CD14-positive monocyte (primary cell): ENCODE data around the gene RUNDC3A. TPM values are rescaled to one million over a fixed set of nuclear protein-coding genes. Genes with fewer than 3 reads are reported as not detected.

Experiments
- DNase-seq, 3 donors: peaks; one replicate each; pipeline ENCODE4 v3.0.0-alpha.2; 2011 to 2022
- H2AFZ ChIP-seq: 2 replicates; pipeline ENCODE4 v1.6.0; 2012; ENCODE audit warnings: mild to moderate bottlenecking, low read depth, low read length, inconsistent platforms; ENCODE audit not compliant: insufficient read depth, poor library complexity, severe bottlenecking
- H3K27ac ChIP-seq, 2 donors: 1 replicate in 1 of 2; 2 replicates in 1 of 2; pipeline ENCODE4 v1.5.1; 2012 to 2013; ENCODE audit warnings: low read length in 2 of 2, control low read depth in 1 of 2, inconsistent platforms in 1 of 2, low read depth in 1 of 2, mild to moderate bottlenecking in 1 of 2
- H3K27me3 ChIP-seq, 2 donors: one replicate each; pipeline versions ENCODE4 v1.6.0 to v1.6.1; 2011 to 2013; ENCODE audit warnings: low read length in 2 of 2; ENCODE audit not compliant: control insufficient read depth in 2 of 2, insufficient read depth in 2 of 2
- H3K36me3 ChIP-seq, 2 donors: replicated peaks in 1 of 2; 1 replicate in 1 of 2; 2 replicates in 1 of 2; pipeline versions ENCODE4 v1.5.1 to v1.6.1; 2012 to 2013; ENCODE audit warnings: low read length in 2 of 2, control low read depth in 1 of 2, inconsistent platforms in 1 of 2, mild to moderate bottlenecking in 1 of 2; ENCODE audit not compliant: insufficient read depth in 2 of 2, control insufficient read depth in 1 of 2
- H3K4me1 ChIP-seq, 2 donors: 1 replicate in 1 of 2; 2 replicates in 1 of 2; pipeline versions ENCODE4 v1.5.1 to v1.6.1; 2012 to 2013; ENCODE audit warnings: low read length in 2 of 2, control low read depth in 1 of 2, inconsistent platforms in 1 of 2, mild to moderate bottlenecking in 1 of 2, moderate library complexity in 1 of 2; ENCODE audit not compliant: insufficient read depth in 2 of 2, control insufficient read depth in 1 of 2
- H3K4me2 ChIP-seq: replicated peaks from 2 replicates; pipeline ENCODE3; 2012; ENCODE audit warnings: low read length, moderate library complexity, mild to moderate bottlenecking; ENCODE audit not compliant: poor library complexity, severe bottlenecking; ENCODE audit errors: extremely low read depth
- H3K4me3 ChIP-seq, 3 experiments: fragments of 200-600 bp in 1 of 3; sonication (generic) in 1 of 3; replicated peaks in 1 of 3; 1 replicate in 2 of 3; 2 replicates in 1 of 3; pipeline ENCODE4 v1.5.1; 2011 to 2013; ENCODE audit warnings: low read length in 3 of 3, mild to moderate bottlenecking in 3 of 3, control low read depth in 2 of 3, low read depth in 2 of 3, inconsistent platforms in 1 of 3, moderate library complexity in 1 of 3
- H3K79me2 ChIP-seq: 2 replicates; pipeline ENCODE4 v1.6.0; 2012; ENCODE audit warnings: mild to moderate bottlenecking, control low read depth, inconsistent platforms, low read length, moderate library complexity; ENCODE audit not compliant: insufficient read depth
- H3K9ac ChIP-seq: 2 replicates; pipeline ENCODE4 v1.6.0; 2017; ENCODE audit warnings: low read length, mild to moderate bottlenecking; ENCODE audit not compliant: insufficient read depth, poor library complexity, severe bottlenecking
- H3K9me3 ChIP-seq, 2 donors: replicated peaks in 1 of 2; 1 replicate in 1 of 2; 2 replicates in 1 of 2; pipeline versions ENCODE4 v1.5.1 to v1.6.1; 2012 to 2013; ENCODE audit warnings: low read length in 2 of 2, control low read depth in 1 of 2; ENCODE audit not compliant: control insufficient read depth in 1 of 2, insufficient read depth in 1 of 2
- H4K20me1 ChIP-seq: 2 replicates; pipeline ENCODE4 v1.6.0; 2012; ENCODE audit warnings: mild to moderate bottlenecking, low read length, control low read depth, moderate library complexity; ENCODE audit not compliant: insufficient read depth
- H3K27ac Mint-ChIP-seq, 7 donors: one replicate each; pipeline ENCODE4 v1.8.0; 2020; ENCODE audit warnings: mild to moderate bottlenecking in 7 of 7, mixed read lengths in 7 of 7, moderate library complexity in 6 of 7, inconsistent platforms in 2 of 7
- H3K27me3 Mint-ChIP-seq, 3 donors: one replicate each; pipeline ENCODE4 v1.8.0; 2021 to 2022; ENCODE audit warnings: low read depth in 3 of 3, mild to moderate bottlenecking in 3 of 3, mixed read lengths in 3 of 3, moderate library complexity in 3 of 3, inconsistent platforms in 1 of 3
- H3K36me3 Mint-ChIP-seq, 2 donors: one replicate each; pipeline ENCODE4 v1.8.0; 2020; ENCODE audit warnings: mixed read lengths in 2 of 2, inconsistent platforms in 1 of 2, mild to moderate bottlenecking in 1 of 2
- H3K4me1 Mint-ChIP-seq: one replicate; pipeline ENCODE4 v1.8.0; 2020; ENCODE audit warnings: mild to moderate bottlenecking, mixed read lengths
- H3K4me3 Mint-ChIP-seq, 2 donors: one replicate each; pipeline ENCODE4 v1.8.0; 2020; ENCODE audit warnings: mild to moderate bottlenecking in 2 of 2, mixed read lengths in 2 of 2, moderate library complexity in 1 of 2
- H3K9me3 Mint-ChIP-seq, 7 donors: one replicate each; pipeline ENCODE4 v1.8.0; 2020 to 2022; ENCODE audit warnings: mixed read lengths in 7 of 7, mild to moderate bottlenecking in 6 of 7, moderate library complexity in 6 of 7, inconsistent platforms in 2 of 7
- WGBS: methylation state at CpG from one replicate; pipeline ENCODE4 v1.1.5; 2013; ENCODE audit warnings: missing lambda C conversion rate; ENCODE audit not compliant: insufficient coverage; 5-methylcytosine and 5-hydroxymethylcytosine counted together
- intact Hi-C, 2 donors: fragments of 100-400 bp; cut with micrococcal nuclease; formaldehyde crosslinking; loops; one replicate each; pipeline versions ENCODE4 v1.15.0 to v1.15.1; 2023
- polyA plus RNA-seq, 3 donors: library from polyadenylated mRNA; depleted of rRNA in 1 of 3; unstranded in 2 of 3; stranded (reverse) in 1 of 3; fragments of 300-500 nt in 2 of 3; fragments of >200 nt in 1 of 3; fragmentation: Illumina TruSeq in 2 of 3; gene quantifications; 1 replicate in 2 of 3; 2 replicates in 1 of 3; pipeline ENCODE4 v1.2.3, GENCODE V29; 2012 to 2021
- TF ChIP-seq, protein P1 (sequence below): fragments of 200-600 bp; IDR thresholded peaks from one replicate; pipeline ENCODE4 v1.8.0; 2022; ENCODE audit warnings: antibody characterized with exemption, mild to moderate bottlenecking

Gene RUNDC3A
- polyA plus RNA-seq, 3 donors: 0.22 to 0.35 TPM; not detected in 1

DNA sequence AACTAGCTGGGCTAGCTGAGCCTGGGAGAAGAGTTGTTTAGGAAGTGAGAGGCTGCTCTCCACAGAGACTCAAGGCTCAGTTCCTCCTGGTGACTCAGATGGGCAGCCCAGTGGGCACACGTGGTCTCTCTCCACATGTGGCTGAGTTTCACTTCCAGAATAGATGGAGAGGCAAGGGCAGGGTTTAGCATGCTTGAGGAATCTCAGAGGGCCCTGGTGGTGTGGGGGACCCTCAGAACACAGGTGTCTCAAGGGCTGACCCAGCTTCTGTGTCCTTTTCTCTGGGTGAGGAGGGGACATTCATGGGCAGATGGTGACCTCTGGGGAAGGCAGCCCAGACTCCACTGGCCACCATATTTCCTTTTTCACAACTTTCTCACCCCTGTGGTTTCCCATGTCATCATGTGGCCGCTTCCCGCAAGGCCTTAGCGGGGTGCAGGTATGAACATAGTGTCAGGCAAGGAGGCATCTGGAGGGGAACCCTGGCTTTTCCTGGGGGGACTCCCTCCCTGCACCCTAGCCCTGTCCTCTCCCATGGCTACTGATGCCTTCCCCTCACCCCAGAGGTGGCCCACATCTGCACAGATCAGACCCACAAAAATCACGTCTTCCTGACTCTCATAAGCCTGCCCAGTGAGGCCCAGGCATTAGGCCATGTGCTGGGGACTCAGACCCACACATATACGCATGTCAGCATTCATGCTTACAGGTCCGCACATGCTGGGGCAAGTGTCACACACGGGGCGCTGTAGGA, 40.0 kb downstream of the RUNDC3A start:
- Histone ChIP-seq H3K27ac (peak overlapping the region; percentile 88 to 98), H4K20me1 (peaks cover 83% of the 10 kb centered on the region), H3K36me3 (peaks cover 45 to 48% of the 10 kb centered on the region in 2 donors), H2AFZ (no peak overlapping the region), H3K9me3 (no peaks in the 10 kb centered on the region), H3K4me1 (peaks cover 62 to 86% of the 10 kb centered on the region in 2 donors), H3K4me2 (peak overlapping the region; percentile 88), H3K79me2 (peaks cover 67% of the 10 kb centered on the region), H3K27me3 (no peaks in the 10 kb centered on the region), H3K9ac (peak overlapping the region; percentile 18), H3K4me3 (peak overlapping the region in 1 of 3 experiments; percentile 92)
- Mint-ChIP-seq H3K4me1 (peaks cover 73% of the 10 kb centered on the region), H3K27ac (peak overlapping the region; percentile 89 to 98 (median 93)), H3K27me3 (peaks cover 0 to 3% (median 2%) of the 10 kb centered on the region in 3 donors), H3K4me3 (peak overlapping the region; percentile 51 to 77), H3K9me3 (peaks cover 0 to 7% (median 0%) of the 10 kb centered on the region in 7 donors), H3K36me3 (peaks cover 53 to 57% of the 10 kb centered on the region in 2 donors)
- TF ChIP-seq, protein P1, sequence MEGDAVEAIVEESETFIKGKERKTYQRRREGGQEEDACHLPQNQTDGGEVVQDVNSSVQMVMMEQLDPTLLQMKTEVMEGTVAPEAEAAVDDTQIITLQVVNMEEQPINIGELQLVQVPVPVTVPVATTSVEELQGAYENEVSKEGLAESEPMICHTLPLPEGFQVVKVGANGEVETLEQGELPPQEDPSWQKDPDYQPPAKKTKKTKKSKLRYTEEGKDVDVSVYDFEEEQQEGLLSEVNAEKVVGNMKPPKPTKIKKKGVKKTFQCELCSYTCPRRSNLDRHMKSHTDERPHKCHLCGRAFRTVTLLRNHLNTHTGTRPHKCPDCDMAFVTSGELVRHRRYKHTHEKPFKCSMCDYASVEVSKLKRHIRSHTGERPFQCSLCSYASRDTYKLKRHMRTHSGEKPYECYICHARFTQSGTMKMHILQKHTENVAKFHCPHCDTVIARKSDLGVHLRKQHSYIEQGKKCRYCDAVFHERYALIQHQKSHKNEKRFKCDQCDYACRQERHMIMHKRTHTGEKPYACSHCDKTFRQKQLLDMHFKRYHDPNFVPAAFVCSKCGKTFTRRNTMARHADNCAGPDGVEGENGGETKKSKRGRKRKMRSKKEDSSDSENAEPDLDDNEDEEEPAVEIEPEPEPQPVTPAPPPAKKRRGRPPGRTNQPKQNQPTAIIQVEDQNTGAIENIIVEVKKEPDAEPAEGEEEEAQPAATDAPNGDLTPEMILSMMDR: no peak
- peak; percentile 91 to 97 (median 97) for DNase-seq
- 59% methylated on average over 6 of the region's 9 CpGs for whole genome bisulfite sequencing
- intact Hi-C loops: loop anchor here in 1 of 2 donors (5.0 kb wide), 2 partner anchors 71 to 146 kb away; no protein-coding TSS in a partner anchor

DNA sequence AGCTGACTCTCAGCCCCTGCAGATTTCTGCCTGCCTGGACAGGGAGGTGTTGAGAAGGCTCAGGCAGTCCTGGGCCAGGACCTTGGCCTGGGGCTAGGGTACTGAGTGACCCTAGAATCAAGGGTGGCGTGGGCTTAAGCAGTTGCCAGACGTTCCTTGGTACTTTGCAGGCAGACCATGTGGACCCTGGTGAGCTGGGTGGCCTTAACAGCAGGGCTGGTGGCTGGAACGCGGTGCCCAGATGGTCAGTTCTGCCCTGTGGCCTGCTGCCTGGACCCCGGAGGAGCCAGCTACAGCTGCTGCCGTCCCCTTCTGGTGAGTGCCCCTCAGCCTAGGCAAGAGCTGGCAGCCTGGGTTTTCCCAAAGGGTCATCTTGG, 40.6 kb downstream of the RUNDC3A start:
- Mint-ChIP-seq H3K4me1 (peaks cover 68% of the 10 kb centered on the region), H3K9me3 (peaks cover 0 to 4% (median 0%) of the 10 kb centered on the region in 7 donors), H3K27ac (peak overlapping the region in 6 of 7 donors; percentile 89 to 98 (median 93)), H3K36me3 (peaks cover 51 to 57% of the 10 kb centered on the region in 2 donors), H3K27me3 (peaks cover 0 to 4% (median 2%) of the 10 kb centered on the region in 3 donors), H3K4me3 (peak overlapping the region in 1 of 2 donors; percentile 4)
- DNase-seq: no peak
- peak overlapping the region in 1 of 3 experiments; percentile 92 for H3K4me3 ChIP-seq
- peak overlapping the region; percentile 15 for H3K9ac ChIP-seq
- H3K79me2 ChIP-seq: peaks cover 63% of the 10 kb centered on the region
- H3K4me2 ChIP-seq: peak overlapping the region; percentile 88
- TF ChIP-seq, protein P1: no peak
- H3K4me1 ChIP-seq: peaks cover 60 to 84% of the 10 kb centered on the region in 2 donors
- WGBS: 95% methylated on average over 6 of the region's 6 CpGs
- peaks cover 45 to 48% of the 10 kb centered on the region in 2 donors for H3K36me3 ChIP-seq
- no peaks in the 10 kb centered on the region for H3K9me3 ChIP-seq
- no peak overlapping the region for H2AFZ ChIP-seq
- peak overlapping the region; percentile 49 to 88 for H3K27ac ChIP-seq
- H3K27me3 ChIP-seq: no peaks in the 10 kb centered on the region
- peaks cover 86% of the 10 kb centered on the region for H4K20me1 ChIP-seq
- intact Hi-C loops: loop anchor here in 1 of 2 donors (5.0 kb wide), 2 partner anchors 72 to 147 kb away; no protein-coding TSS in a partner anchor
